ENCODE results near the gene BST2.

DNA sequence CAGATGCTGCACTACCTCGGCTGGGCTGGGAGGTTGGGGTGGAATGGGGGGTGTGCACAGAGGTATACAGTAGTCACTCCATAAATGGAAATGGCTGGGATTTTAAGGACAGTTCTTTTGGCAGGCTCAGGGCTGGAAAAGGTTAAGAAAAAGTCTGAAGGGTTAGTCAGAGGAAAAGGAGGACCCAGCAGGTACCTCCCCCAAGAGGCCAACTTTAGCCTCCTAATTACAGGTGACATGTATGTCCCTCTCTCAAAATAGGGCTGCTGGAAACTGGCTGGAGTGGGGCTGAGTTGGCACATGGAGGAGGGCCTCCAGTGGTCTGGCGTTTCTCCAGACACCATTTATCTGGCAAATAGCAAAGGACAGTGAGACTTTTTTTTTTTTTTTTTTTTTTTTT, 12.4 kb downstream of the BST2 start:
- TF ChIP-seq ZBTB7A (IDR thresholded peaks at IDR 0.05; ENCODE audit: low read depth) = no peak
- no peak for TF ChIP-seq TEAD4 (IDR thresholded peaks at IDR 0.05)
- no peak for TF ChIP-seq YY1 (IDR thresholded peaks at IDR 0.05; ENCODE audit: low read depth)
- no peak for TF ChIP-seq EGR1 (IDR thresholded peaks at IDR 0.05)
- TF ChIP-seq TCF12 (IDR thresholded peaks at IDR 0.05; ENCODE audit: low read depth) = no peak
- no peak for TF ChIP-seq CREB1 (IDR thresholded peaks at IDR 0.05; ENCODE audit: low read depth)
- no peak for TF ChIP-seq EP300 (IDR thresholded peaks at IDR 0.05; ENCODE audit: borderline replicate concordance)
- TF ChIP-seq FOXM1 (IDR thresholded peaks at IDR 0.05; ENCODE audit: borderline replicate concordance, low read depth) = no peak
- no peak for TF ChIP-seq RAD21 (IDR thresholded peaks at IDR 0.05; ENCODE audit: low read depth)
- TF ChIP-seq CEBPB (IDR thresholded peaks at IDR 0.05) = no peak
- TF ChIP-seq TAF1 (IDR thresholded peaks at IDR 0.05; ENCODE audit: low read depth) = no peak
